NCI-H2196 (cell line): Measurements from ENCODE around the gene GDE1.
"Not testable (repeated sequence)": the region's sequence is repeated elsewhere in the genome, so short reads cannot be mapped to it uniquely, and the experiment has no call there.

Experiments
- DNase-seq: peaks from one replicate; lab custom pipeline; 2025; ENCODE audit not compliant: unreplicated experiment; lab: John Stamatoyannopoulos, UW

Gene GDE1, protein sequence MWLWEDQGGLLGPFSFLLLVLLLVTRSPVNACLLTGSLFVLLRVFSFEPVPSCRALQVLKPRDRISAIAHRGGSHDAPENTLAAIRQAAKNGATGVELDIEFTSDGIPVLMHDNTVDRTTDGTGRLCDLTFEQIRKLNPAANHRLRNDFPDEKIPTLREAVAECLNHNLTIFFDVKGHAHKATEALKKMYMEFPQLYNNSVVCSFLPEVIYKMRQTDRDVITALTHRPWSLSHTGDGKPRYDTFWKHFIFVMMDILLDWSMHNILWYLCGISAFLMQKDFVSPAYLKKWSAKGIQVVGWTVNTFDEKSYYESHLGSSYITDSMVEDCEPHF

DNA sequence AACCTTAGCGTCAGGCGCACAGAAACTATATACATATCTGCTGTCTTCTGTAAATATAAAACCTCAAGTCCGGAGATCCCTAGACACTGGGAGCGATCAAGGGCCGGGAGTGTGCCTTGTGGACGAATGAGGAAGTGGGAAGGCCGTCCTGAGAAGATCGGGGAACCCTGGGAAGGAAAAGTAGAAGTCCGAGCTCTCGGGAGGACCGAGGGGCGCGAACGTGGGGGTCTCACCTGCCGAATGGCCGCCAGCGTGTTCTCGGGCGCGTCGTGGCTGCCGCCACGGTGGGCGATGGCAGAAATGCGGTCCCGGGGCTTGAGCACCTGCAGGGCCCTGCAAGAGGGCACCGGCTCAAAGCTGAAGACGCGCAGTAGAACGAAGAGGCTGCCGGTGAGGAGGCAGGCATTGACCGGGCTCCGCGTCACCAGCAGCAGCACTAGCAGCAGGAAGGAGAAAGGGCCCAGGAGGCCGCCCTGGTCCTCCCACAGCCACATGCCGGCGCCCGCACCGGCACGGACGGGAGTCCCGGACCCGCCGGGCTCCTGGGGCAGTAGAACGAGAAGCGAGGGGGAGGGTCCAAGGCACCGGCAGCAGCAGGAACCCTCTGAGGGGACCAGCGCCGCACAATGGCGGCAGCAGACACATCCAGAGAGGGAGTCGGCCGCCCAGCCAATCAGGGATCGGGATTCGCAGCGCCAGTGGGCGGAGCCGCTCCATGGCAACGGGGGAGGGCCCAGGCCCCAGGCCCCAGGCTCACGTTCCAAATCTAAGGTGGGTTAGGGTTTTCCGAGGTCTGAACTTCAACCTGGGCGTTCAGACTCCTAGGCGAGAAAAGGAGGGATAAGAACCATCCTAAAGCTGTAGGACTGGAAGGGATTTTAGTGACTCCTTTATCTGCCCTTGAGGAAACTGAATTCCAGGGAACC is at the start of gene GDE1:
TSS of gene GDE1 (minus strand) at position 628 of the 926 bp plus-strand sequence. CDS start at position 494, 134 bp downstream.
- peak; percentile 93 for DNase-seq

DNA sequence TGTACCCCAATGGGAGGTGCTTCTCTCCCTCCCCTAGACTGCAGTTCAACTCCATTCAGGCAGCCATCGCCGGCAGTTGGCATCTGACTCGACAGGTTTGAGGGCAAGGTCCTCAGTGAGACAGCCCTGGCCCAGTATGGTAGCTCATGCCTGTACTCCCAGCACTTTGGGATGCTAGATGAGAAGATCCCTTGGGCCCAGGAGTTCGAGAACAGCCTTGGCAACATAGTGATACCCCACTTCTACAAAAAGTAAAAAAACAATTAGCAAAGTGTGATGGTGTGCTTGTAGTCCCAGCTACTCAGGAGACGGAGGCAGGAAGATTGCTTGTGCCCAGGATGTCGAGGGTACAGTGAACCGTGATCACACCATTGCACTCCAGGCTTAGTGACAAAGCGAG is 45.7 kb upstream of the GDE1 start:
- no peak for DNase-seq

DNA sequence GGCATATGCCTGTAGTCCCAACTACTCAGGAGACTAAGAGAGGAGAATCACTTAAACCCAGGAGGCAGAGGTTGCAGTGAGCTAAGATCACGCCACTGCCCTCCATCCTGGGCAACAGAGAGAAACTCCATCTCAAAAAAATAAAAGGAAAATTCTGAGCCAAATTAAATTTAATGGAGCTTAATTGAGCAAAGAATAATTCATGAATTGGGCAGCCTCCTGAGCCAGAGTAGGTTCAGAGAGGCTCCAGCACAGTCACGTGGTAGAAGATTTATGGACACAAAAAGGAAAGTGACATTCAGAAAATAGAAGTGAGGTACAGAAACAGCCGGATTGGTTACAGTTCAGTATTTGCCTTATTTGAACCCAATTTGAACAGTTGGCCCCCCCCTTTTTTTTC is 44.5 kb upstream of the GDE1 start:
- DNase-seq, result no peak

DNA sequence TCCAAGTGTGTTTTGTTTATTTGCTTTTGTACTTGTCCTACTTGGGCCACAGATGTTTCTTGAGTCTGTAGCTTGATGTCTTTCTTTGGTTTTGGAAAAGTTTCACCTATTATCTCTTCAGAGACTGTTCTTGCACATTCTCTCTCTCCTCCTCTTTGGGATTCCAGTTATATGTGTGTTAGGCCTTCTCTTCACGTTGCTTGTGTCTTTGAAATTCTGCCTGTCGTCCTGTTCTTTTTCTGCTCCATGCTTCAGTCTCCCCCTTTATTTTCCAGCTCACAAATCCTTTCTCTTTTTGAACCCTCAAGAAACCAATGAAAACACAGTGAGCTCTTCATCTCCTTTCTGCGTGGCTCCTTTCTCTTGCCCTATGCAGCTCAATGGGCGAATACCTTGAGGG is 41.5 kb upstream of the GDE1 start:
- DNase-seq, result no peak

DNA sequence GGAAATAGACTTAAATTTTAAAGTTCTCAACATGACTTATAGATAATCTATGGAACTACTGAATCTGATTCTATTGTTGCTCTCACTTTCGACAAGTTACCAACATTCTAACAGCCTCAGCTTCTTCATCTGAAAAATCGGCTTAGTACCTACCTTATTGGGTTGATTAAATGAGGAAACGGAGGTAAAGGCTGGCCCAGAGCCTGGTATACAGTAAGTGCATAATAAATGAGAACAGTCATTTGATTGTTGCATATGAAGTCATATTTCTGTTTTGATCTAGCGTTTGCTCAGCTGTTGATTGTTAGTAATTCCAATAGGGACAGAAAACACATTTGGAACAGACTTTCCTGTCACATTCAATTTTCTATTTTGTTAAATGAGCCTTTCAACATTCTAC is 38.2 kb upstream of the GDE1 start:
- no peak for DNase-seq

DNA sequence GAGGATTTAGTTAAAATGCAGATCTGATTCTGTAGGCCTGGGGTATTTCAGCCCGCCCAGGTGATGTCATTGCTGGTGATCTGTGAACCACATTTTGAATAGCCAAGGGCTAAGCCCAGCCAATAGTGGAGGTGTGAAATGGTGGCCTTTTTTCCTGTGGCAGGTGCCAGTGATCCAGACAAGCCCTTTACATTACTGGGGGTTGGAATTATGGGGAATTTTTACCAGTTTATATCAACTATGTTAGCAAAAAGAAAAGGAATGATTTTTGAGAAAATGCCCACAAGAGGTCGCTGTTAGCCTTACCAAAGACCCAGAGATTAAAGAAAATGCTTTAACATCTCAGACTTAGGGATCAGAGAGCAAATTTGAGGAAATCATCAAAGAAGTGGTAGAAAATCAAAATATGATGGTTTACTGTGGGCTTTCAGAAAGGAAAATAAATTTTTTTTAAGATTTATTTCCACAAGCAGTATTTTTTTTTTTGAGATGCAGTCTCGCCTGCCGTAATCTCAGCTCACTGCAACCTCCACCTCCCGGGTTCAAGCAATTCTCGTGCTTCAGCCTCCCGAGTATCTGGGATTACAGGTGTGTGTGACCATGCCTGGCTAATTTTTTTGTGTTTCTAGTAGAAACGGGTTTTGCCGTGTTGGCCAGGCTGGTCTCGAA is 37.5 kb upstream of the GDE1 start:
- peak; percentile 67 for DNase-seq

DNA sequence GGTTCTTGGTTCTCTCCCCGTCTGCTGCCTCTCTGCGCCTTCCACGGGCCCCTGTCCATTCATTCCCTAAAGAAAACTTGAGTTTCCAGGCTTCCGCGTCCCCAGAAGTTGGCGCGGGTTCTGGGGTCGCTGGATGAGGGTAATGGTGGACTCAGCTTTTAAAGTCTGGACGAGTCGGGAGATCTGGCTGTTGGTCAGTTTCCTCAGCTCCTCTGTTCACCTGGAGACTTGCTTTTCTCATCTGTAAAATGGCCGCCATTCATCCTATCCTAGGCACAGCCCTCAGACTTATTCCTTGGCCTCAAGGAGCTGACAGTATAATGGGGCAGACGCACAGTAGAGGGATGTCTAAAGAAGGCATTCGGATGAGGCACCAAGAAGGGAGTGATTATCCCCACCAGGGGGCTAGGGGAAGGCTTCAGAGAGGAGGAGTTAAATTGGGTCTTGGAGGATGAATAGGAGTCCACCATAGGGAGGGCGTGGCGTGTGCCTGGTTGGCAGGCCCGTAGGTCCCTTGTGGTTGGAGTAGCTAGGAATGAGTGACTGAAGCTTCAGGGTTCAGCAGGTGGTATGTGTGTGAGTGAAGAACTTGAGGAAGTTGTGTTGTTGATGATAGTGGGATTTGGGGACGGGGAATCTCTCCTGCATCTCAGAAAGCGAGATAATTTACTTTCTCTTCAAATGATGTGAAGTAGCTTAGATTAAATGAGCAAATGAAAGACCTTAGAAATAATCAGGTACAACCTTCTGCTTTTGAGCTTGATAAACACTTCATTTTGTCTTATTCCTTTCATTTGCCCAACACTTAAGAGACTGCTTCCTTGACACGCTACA is 34.3 kb upstream of the GDE1 start:
- no peak for DNase-seq

DNA sequence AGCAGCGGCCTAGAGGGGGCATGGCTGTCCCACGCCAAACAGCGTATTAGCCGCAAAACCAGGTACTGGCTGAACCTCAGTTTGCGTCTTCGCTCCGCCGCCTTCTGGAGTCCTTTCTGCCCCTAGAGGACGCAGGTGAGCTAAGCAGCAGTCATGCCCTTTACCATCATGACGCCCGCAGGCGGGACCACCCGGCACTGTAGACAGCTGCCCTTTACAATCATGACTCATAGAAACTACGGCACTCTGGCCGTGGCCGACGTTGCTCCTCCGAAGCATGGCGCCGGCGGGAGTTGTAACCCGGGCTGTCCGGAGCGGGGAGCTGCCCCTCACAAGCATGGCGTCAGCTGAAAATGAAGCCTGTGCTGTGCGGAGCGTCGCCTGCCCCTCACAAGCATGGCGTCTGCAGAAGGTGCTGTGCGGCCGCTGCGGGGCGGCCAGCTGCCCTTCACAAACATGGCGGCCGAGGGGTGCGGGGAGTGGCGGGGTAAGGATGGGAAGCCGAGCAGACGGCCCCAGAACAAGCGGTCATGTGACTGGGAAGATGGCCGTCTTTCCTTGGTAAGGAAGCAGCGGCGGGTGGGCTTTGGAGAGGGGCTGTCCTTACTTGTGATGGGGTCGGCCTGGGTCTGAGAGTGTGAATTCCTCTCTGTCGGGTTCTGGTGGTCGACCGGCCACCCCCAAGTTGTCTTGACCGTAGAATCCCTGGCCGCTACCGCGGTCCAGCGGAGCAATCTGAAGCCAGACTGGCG is 33.5 kb upstream of the GDE1 start, which contains the start of gene VPS35L:
TSS of gene VPS35L (plus strand) at position 518 of the 752 bp plus-strand sequence. CDS start at position 545, 27 bp downstream.
- peak; percentile 97 for DNase-seq

- DNase-seq, result no peak
These were observed 27.8 kb upstream of the GDE1 start for GRCh38 chr16:19549673-19550072.

GRCh38 chr16:19548144-19548543 is 26.2 kb upstream of the GDE1 start:
- no peak for DNase-seq

DNA sequence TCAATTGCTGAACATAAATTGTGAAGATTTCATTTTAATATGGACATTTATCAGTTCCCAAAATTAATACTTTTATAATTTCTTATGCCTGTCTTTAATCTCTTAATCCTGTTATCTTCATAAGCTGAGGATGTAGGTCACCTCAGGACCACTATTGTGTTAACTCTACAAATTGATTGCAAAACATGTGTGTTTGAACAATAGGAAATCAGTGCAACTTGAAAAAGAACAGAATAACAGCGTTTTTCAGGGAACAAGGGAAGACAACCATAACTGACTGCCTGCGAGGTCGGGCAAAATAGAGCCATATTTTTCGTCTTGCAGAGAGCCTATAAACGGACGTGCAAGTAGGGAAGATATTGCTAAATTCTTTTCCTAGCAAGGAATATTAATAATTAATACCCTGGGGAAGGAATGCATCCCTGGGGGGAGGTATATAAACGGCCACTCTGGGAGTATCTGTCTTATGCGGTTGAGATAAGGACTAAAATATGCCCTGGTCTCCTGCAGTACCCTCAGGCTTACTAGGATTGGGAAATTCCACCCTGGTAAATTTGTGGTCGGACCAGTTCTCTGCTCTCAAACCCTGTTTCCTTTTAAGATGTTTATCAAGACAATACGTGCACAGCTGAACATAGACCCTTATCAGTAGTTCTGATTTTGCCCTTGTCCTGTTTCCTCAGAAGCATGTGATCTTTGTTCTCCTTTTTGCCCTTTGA is 21.5 kb upstream of the GDE1 start:
- DNase-seq, result not testable (repeated sequence)

DNA sequence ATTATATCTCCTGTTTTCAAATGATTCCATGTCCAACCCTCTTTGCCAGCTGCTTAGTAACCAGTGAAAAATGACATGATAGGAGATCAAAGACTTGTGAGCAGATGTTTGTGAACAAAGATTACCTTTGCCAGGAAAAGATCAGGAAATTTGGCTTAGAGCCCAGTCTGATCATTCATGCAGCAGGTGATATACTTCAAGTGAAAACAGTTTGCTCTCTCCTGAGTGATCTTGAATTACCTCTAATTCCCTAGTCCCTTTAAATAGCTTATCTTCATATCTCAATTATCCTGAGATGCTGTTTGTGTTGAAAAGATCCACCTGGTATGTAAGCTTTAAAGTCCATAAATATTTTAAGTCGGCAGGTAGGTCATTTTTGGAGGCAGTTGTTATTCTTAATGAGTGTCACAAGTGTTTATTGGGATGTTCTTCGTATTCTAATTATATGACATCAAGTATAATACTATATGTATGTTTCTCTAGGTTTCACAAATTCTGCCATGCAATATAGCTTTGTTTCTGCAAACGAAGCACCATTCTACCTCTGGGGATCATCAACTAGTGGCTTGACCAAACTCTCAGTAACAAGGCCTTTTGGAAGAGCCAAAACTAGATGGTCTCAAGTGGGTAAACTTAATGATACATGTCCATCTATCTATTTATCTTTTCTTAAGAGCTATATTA is 20.4 kb upstream of the GDE1 start:
- DNase-seq, result peak; percentile 96

- DNase-seq, result no peak
These were observed 18.5 kb upstream of the GDE1 start for GRCh38 chr16:19540241-19540970.

GRCh38 chr16:19532601-19533000 is 10.7 kb upstream of the GDE1 start:
- DNase-seq, result no peak

- DNase-seq, result no peak
These were observed 6.8 kb upstream of the GDE1 start for GRCh38 chr16:19528666-19529065.

GRCh38 chr16:19527161-19527560 is 5.3 kb upstream of the GDE1 start:
- no peak for DNase-seq

GRCh38 chr16:19525385-19525723 is 3.5 kb upstream of the GDE1 start:
- DNase-seq, result no peak
